Activated effector memory CD4-positive, alpha-beta T cell treated with anti-CD3 and anti-CD28 coated beads, Interleukin-2, amount 50 U/mL, for 16 hours (primary cell): ENCODE results near the gene GSTM1.

ENCODE experiments used
- DNase-seq: peaks from one replicate; pipeline ENCODE4 v3.0.0-alpha.2; 2020

GSTM1 gene

GRCh38 chr1:109732390-109732881 is 44.8 kb downstream of the GSTM1 start:
- DNase-seq = no peak

- DNase-seq = no peak
Measured at GRCh38 chr1:109733236-109733870, 45.7 kb downstream of the GSTM1 start.

- DNase-seq = peak; percentile 93
Measured at GRCh38 chr1:109739738-109740614, 52.4 kb downstream of the GSTM1 start.

GRCh38 chr1:109740615-109741373 is 53.2 kb downstream of the GSTM1 start, which contains the start of gene GSTM3:
Gene GSTM3 (minus strand): TSS chr1:109741038. CDS start chr1:109740287, 751 bp downstream.
- no peak for DNase-seq
